Activated naive CD4-positive, alpha-beta T cell treated with anti-CD3 and anti-CD28 coated beads, Interleukin-2, amount 10 ng/mL, durations not matched to agents 7 days and 5 days (primary cell): Measurements from ENCODE around the gene SPRYD3.

Experiments
- CTCF ChIA-PET: fragments of 350-600 bp; sonication (Branson Sonifier 250); formaldehyde crosslinking; loops from one replicate; lab custom pipeline; 2021; ENCODE audit warnings: antibody characterized with exemption; lab: Charles Lee
- DNase-seq: peaks from one replicate; pipeline ENCODE4 v3.0.0-alpha.2; 2020
- H3K27ac Mint-ChIP-seq: one replicate; pipeline ENCODE4 v1.8.0; 2021; ENCODE audit warnings: mild to moderate bottlenecking, moderate library complexity, mixed read lengths
- H3K27me3 Mint-ChIP-seq: one replicate; pipeline ENCODE4 v1.8.0; 2021; ENCODE audit warnings: mild to moderate bottlenecking, mixed read lengths
- H3K36me3 Mint-ChIP-seq: one replicate; pipeline ENCODE4 v1.8.0; 2021; ENCODE audit warnings: mixed read lengths
- H3K4me1 Mint-ChIP-seq: one replicate; pipeline ENCODE4 v1.8.0; 2021; ENCODE audit warnings: mixed read lengths
- H3K4me3 Mint-ChIP-seq: one replicate; pipeline ENCODE4 v1.8.0; 2021; ENCODE audit warnings: mild to moderate bottlenecking, moderate library complexity, mixed read lengths
- H3K9me3 Mint-ChIP-seq: one replicate; pipeline ENCODE4 v1.8.0; 2021; ENCODE audit warnings: mixed read lengths

SPRYD3 gene, protein sequence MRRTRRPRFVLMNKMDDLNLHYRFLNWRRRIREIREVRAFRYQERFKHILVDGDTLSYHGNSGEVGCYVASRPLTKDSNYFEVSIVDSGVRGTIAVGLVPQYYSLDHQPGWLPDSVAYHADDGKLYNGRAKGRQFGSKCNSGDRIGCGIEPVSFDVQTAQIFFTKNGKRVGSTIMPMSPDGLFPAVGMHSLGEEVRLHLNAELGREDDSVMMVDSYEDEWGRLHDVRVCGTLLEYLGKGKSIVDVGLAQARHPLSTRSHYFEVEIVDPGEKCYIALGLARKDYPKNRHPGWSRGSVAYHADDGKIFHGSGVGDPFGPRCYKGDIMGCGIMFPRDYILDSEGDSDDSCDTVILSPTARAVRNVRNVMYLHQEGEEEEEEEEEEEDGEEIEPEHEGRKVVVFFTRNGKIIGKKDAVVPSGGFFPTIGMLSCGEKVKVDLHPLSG

DNA sequence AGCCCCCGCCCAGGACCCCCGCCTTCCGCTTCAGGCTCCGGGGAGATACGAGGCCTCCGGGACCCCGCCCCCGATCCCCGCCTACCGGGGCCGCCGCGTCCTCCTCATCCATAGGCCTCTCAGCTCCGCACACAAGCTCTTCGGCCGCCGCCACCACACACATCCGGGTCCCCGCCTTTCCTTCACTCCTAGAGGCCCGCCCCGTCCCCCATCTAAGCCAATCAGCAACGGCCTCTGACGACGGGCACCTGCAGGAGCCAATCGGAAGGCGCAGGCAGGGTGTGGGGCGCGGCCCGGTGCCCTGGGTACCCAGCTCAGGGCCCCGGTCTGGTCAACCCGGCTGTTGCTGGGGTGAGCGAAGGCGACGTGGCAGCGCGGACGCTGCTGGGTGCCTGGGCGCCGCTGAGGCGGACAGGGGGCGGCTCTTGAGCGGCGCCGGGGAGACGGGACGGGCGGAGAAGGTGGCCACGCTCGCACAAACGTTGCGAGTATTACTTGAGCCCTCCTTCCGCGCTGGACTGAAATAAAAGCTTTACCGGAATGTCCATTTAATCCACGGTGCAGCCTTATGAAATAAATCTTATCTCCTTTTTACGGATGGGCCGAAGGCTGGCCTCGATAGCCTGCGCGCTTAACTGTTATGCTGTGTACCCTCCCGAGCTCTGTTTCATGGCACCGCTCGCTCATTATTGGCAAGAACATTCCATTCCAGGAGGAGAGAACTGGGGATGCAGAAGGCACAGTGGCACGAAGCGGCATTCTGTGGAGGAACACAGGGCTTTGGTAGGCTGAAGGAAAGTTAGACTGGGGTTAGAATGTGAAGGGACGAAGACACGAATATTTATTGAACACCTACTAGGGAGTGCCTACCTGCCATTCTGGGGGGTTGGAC is at the start of gene SPRYD3:
SPRYD3 (minus strand) TSS at position 165 of the 892 bp plus-strand sequence; CDS start at position 108, 57 bp downstream.
- peak within 1 kb of the TSS; percentile 92 for H3K27ac Mint-ChIP-seq
- peaks cover 29% of the 10 kb centered on the region for H3K4me1 Mint-ChIP-seq
- no peaks in the 10 kb centered on the region for H3K9me3 Mint-ChIP-seq
- DNase-seq: peak; percentile 98
- H3K27me3 Mint-ChIP-seq: no peaks in the 10 kb centered on the region
- H3K36me3 Mint-ChIP-seq: peaks cover 11% of the 10 kb centered on the region
- peak within 1 kb of the TSS; percentile 92 for H3K4me3 Mint-ChIP-seq
- CTCF ChIA-PET: interaction anchor here (0.8 to 3.7 kb wide), 8 partner anchors 13 to 666 kb away, joined by 3 to 47 read pairs (median 4); partner anchors contain the start of genes AAAS, IGFBP6 and SOAT2

DNA sequence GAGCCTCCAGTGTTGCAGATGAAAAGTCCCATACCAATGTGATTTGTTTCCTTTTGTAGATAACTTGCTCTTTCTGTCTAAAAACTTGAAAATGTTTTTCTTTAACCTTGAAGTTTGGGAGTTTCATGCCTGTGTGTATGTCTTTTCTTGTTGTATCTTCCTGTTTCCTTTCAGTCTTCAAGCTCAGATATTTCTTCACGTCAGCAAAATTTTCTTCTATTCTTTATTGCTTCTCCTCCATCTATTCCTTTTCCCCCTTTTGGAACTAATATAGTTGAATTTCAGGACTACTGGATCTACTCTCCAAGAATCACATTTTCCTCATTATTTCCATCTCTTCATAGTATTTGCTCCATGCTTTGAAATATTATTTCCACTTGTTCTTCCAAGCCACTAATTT is 48.0 kb upstream of the SPRYD3 start:
- Mint-ChIP-seq H3K36me3 (no peaks in the 10 kb centered on the region), H3K9me3 (no peaks in the 10 kb centered on the region), H3K27me3 (peaks cover 38% of the 10 kb centered on the region), H3K4me3 (no peak overlapping the region), H3K4me1 (no peaks in the 10 kb centered on the region), H3K27ac (no peak overlapping the region)
- no peak for DNase-seq
- CTCF ChIA-PET: interaction anchor here (0.9 to 1.4 kb wide), 3 partner anchors 29 to 62 kb away, joined by 3 to 4 read pairs (median 3); no protein-coding TSS in a partner anchor

DNA sequence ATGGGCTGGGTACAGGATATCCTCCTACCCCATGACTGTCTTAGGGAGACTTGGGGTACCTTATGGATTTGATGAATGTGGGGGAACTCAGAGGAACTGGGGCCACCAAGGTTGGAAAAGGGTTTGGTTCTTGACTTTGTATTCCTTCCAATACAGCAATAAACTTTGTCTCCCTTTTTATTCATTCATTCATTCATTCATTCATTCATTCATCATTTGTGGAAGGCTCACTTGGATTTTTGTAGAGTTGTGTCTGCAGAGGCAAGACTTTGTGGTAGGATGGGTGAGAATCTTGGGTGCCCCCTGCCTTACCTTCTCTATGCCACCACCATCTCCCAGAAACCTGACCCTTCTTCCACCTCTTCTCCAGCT is 45.1 kb upstream of the SPRYD3 start:
- CTCF ChIA-PET: no interaction called here
- Mint-ChIP-seq H3K9me3 (no peaks in the 10 kb centered on the region), H3K36me3 (no peaks in the 10 kb centered on the region), H3K27ac (no peak overlapping the region), H3K4me3 (no peak overlapping the region), H3K4me1 (no peaks in the 10 kb centered on the region), H3K27me3 (peaks cover 21% of the 10 kb centered on the region)
- DNase-seq: no peak

DNA sequence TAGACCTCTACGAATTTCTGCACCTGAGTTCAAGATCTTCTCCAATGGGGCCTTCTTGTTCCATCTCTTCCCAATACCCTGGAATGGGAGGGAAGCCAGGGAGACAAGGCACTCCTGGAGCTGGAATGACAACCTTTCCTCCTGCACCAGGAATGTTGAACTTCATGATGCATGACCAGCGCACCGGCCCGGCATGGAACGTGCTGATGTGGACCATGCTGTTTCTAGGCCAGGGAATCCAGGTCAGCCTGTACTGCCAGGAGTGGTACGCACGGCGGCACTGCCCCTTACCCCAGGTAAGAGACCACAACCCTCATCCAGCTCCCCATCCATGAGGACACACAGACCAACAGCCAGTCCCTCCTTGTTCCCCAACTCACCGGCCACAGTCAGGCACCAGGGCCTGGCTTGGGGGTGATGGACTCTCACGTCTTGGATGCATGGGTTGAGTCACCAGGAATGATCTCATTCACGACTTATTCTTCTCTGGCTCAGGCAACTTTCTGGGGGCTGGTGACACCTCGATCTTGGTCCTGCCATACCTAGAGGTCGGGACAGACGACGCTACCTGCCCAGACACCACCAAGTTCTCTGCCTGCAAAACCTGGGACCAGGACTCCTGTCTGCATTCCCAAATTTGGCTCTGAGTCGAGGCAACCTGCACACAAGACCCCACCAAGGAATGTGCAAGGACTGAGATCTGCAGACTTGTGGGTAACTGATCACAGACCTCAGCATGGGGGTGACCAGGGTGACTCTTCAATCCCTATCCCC is 44.6 kb upstream of the SPRYD3 start:
- H3K9me3 Mint-ChIP-seq: no peaks in the 10 kb centered on the region
- H3K4me1 Mint-ChIP-seq: no peaks in the 10 kb centered on the region
- H3K27me3 Mint-ChIP-seq: peaks cover 17% of the 10 kb centered on the region
- no peak overlapping the region for H3K27ac Mint-ChIP-seq
- H3K4me3 Mint-ChIP-seq: no peak overlapping the region
- H3K36me3 Mint-ChIP-seq: no peaks in the 10 kb centered on the region
- no peak for DNase-seq
- CTCF ChIA-PET: no interaction called here

GRCh38 chr12:53122961-53123468 is 43.8 kb upstream of the SPRYD3 start:
- H3K4me3 Mint-ChIP-seq: no peak overlapping the region
- H3K36me3 Mint-ChIP-seq: no peaks in the 10 kb centered on the region
- no peak overlapping the region for H3K27ac Mint-ChIP-seq
- no peak for DNase-seq
- H3K9me3 Mint-ChIP-seq: no peaks in the 10 kb centered on the region
- CTCF ChIA-PET: no interaction called here
- peaks cover 13% of the 10 kb centered on the region for H3K27me3 Mint-ChIP-seq
- no peaks in the 10 kb centered on the region for H3K4me1 Mint-ChIP-seq

DNA sequence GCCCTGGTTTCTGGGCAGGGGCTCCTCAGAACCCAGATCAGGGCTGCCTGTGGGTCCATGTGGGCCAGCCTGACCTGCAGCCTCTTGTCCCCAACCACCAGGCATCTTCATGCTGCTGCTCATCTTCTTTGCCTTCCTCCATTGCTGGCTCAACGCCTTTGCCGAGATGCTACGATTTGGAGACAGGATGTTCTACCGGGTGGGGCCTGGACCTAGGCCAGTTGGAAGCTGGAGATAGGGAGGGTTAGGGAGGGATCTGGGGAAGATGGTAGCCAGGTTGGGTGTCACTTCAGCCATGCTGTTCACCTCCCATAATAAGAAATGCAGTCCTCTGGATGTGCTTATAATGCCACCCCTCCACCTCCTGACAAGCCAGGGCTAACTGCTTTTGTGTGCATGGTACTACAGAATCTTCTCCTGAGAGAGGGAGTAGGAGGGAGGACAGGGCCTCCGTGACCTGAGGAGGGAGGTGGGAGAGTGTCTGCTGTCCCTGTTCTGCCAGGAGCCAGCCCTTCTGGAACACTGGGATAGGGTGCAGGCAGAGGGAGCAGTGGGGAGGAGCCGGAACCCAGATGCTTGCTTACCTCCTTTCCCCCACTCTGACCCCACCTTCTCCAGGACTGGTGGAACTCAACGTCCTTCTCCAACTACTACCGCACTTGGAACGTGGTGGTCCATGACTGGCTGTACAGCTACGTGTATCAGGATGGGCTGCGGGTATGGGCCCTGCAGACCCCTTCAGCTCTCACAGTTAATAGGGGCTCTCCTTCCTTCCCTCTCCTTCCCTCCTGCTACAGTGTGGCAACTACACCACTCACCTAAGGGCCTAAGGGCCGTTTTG is 41.7 kb upstream of the SPRYD3 start:
- Mint-ChIP-seq H3K9me3 (no peaks in the 10 kb centered on the region), H3K27ac (no peak overlapping the region), H3K4me1 (no peaks in the 10 kb centered on the region), H3K27me3 (peaks cover 7% of the 10 kb centered on the region), H3K36me3 (no peaks in the 10 kb centered on the region), H3K4me3 (no peak overlapping the region)
- DNase-seq: no peak
- CTCF ChIA-PET: interaction anchor here (0.7 to 1.1 kb wide), 2 partner anchors 23 to 65 kb away, joined by 3 read pairs; partner anchors contain the start of gene IGFBP6

GRCh38 chr12:53118751-53119300 is 39.6 kb upstream of the SPRYD3 start:
- no peaks in the 10 kb centered on the region for H3K4me1 Mint-ChIP-seq
- H3K27ac Mint-ChIP-seq: no peak overlapping the region
- peaks cover 7% of the 10 kb centered on the region for H3K27me3 Mint-ChIP-seq
- CTCF ChIA-PET: no interaction called here
- no peaks in the 10 kb centered on the region for H3K36me3 Mint-ChIP-seq
- H3K4me3 Mint-ChIP-seq: no peak overlapping the region
- DNase-seq: no peak
- H3K9me3 Mint-ChIP-seq: no peaks in the 10 kb centered on the region

- Mint-ChIP-seq H3K27me3 (peaks cover 4% of the 10 kb centered on the region), H3K4me3 (no peak overlapping the region), H3K4me1 (no peaks in the 10 kb centered on the region), H3K27ac (no peak overlapping the region), H3K36me3 (no peaks in the 10 kb centered on the region), H3K9me3 (no peaks in the 10 kb centered on the region)
- no peak for DNase-seq
- CTCF ChIA-PET: no interaction called here
Measured at GRCh38 chr12:53115891-53116648, 36.9 kb upstream of the SPRYD3 start.

GRCh38 chr12:53115112-53115890 is 36.1 kb upstream of the SPRYD3 start:
- CTCF ChIA-PET: no interaction called here
- no peaks in the 10 kb centered on the region for H3K9me3 Mint-ChIP-seq
- no peaks in the 10 kb centered on the region for H3K4me1 Mint-ChIP-seq
- no peaks in the 10 kb centered on the region for H3K36me3 Mint-ChIP-seq
- no peak for DNase-seq
- H3K27ac Mint-ChIP-seq: no peak overlapping the region
- H3K4me3 Mint-ChIP-seq: no peak overlapping the region
- peaks cover 4% of the 10 kb centered on the region for H3K27me3 Mint-ChIP-seq

- Mint-ChIP-seq H3K27me3 (peaks cover 4% of the 10 kb centered on the region), H3K4me3 (no peak overlapping the region), H3K27ac (no peak overlapping the region), H3K9me3 (no peaks in the 10 kb centered on the region), H3K36me3 (no peaks in the 10 kb centered on the region), H3K4me1 (no peaks in the 10 kb centered on the region)
- CTCF ChIA-PET: no interaction called here
- no peak for DNase-seq
Measured at GRCh38 chr12:53113951-53114350, 34.8 kb upstream of the SPRYD3 start.

DNA sequence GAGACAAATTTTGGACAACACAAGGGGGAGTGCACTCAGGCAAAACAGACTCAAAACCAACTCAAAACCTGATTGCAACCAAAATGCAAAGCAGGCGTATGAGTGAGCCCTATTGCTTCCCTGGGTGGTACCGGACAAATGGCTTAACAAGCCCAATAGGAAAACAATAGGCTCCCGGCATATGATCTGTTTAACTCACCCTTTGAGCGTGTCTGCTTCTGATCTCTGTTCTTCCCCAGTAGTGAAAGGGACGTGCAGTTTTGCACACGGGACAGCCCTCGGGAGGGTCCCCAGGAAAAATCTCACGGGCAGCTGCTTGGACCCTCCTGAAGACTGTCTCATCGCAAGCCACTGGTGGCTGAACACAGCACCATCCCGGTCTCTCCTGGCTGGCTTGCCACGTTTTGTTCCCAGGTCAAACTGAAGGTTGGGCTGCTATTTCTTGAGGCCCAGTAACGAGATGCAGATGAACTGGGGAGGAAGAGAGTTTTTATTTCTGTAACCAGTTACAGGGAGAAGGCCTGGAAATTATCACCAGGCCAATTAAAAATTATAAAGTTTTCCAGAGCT is 34.0 kb upstream of the SPRYD3 start:
- no peaks in the 10 kb centered on the region for H3K9me3 Mint-ChIP-seq
- H3K4me1 Mint-ChIP-seq: no peaks in the 10 kb centered on the region
- no peaks in the 10 kb centered on the region for H3K36me3 Mint-ChIP-seq
- no peak overlapping the region for H3K4me3 Mint-ChIP-seq
- CTCF ChIA-PET: no interaction called here
- H3K27ac Mint-ChIP-seq: no peak overlapping the region
- H3K27me3 Mint-ChIP-seq: peaks cover 2% of the 10 kb centered on the region
- no peak for DNase-seq
